LoVo (cell line): ENCODE data around the gene CEP89.
"Not testable (repeated sequence)": the region's sequence is repeated elsewhere in the genome, so short reads cannot be mapped to it uniquely, and the experiment has no call there.

ENCODE experiments used
- DNase-seq: peaks from one replicate; pipeline ENCODE4 v3.0.0-alpha.2; 2016; ENCODE audit warnings: low spot score

The CEP89 gene

DNA sequence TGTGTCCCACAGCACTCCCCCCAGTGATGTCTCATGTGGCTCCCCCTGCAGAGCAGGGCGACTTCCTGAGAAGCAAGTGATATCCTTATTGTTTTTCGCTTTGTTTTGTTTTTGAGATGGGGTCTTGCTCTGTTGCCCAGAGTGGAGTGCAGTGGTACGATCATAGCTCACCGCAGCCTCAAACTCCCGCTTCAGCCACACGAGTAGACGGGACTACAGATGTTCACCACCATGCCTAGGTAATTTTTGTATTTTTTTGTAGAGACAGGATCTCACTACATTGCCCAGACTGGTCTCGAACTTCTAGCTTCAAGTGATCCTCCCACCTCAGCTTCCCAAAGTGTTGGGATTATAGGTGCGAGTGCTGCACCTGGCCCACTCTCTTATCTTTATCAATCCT lies 5.0 kb downstream of the CEP89 start:
- DNase-seq: no peak

DNA sequence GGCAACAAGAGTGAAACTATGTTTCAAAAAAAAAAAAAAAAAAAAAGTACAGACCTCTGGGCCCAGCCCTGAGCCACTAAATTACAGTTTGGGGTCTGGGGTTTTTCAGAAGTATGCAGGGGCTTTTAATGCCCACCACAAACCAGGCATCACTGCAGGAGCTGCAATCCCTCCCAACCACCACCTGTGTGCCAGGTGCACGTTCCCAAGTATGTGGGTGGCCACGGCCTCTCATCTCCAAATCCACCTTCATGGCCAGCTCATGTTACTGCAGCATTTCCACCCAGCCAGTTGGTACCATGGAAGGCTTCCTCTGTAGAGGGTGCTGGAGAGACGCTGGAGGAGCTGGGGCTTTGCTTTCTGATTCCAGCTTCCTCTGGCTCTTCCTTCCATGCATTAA lies 26.5 kb downstream of the CEP89 start:
- DNase-seq: no peak

DNA sequence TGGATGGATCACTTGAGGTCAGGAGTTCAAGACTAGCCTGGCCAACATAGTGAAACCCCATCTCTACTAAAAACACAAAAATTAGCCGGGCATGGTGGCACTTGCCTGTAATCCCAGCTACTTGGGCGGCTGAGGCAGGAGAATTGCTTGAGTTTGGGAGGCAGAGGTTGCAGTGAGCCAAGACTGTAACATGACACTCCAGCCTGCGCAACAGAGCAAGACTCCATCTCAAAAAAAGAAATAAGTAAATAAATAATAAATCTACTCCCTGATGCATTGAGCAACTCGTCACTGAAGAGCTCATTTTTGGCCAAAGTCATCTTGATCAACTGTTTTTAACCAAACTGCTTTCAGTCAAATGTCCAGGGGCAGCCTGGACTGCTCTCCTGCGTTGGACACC lies 30.5 kb downstream of the CEP89 start:
- DNase-seq: not testable (repeated sequence)

DNA sequence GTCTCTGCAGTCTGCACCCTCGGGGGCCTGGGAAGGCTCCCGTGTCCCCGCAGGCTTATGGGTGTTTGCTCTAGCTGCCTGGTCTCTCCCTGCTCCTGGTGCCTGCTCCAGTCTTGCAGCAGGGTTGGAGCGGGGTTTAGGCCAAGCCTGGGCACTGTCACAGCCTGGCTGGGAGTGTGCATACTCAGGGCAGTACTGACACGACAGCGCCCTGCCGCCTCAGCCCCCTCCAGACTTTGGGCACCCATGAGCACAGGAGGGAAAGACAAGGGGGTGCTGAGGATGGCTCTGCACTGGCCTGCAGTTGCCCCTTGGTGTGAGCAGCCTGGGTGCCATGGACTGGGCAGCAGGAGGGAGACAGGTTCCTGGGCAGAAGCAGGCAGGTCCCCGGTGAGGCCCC lies 35.7 kb downstream of the CEP89 start:
- no peak for DNase-seq

DNA sequence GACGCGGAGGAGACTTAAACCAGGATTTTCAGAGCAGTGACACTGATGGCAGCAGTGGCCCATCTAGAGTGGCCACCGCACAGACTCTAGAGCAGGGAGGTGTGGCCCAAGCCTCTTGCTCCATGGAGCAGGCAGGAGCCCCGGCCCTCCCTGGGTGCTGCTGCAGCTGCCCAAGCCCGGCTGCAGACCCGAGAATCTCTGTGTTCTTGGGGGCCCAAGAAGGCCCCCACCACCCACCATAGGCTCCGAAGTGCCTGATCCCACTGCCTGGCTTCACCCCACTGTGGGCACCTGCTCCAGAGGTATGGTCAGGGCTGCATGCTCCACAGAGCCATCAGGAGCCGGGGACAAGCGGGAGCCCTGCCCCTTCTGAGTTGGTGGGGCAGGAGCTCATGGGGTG lies 36.1 kb downstream of the CEP89 start:
- DNase-seq: no peak

DNA sequence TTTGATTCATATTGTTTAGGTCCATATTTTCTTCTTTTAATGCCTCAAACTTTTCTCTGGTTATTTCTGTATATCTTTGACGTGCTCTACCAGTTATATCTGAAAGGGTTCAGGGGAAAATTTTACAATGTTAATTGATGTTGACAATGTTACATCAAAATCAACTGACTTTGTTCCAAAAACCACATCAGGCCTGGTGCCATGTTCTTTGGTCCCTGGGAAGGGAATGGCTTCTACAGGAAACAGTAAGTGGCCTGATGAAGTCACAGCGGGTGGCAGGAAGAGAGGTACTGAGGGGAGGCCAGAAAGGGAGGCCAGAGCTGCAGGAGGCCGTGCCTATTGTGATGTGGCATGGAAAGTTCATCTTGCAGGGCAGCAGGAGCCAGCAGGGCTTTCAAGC lies 38.2 kb downstream of the CEP89 start:
- no peak for DNase-seq

DNA sequence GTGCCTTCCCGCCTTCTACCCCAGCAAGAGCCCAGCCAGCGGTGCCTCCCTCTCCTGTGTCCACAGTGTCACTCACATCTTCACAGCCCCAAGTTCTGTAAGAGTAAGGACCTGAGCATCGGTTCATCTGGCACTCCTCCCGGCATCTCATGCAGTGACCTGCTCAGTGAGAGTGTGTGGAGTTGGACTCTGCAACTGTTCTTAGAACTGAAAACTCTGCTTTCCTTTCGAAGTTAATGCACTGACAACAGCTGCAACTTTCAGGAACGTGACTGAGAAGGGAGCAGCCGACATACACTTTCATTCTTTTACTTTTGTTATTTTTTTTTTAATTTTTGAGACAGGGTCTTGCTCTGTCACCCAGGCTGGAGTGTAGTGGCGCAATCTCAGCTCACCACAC lies 41.2 kb downstream of the CEP89 start:
- no peak for DNase-seq

DNA sequence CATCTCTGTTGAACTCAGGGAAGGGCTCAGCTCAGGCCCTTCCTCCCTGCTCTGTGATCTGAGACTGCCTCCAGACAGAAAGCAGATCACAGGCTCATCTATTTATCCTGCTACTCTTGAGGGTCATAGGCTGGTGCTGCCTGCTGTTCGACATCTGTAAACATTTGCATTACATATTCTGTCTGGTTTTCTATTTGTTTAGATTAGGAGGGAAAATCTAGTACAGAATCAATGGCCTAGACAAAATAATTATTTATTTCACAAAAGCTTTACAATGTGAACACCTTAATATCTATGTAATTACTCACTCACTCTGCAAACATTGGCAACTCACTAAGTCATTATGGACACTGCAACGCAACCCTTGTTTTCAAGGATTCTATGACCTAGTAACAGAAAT lies 43.0 kb downstream of the CEP89 start:
- no peak for DNase-seq

DNA sequence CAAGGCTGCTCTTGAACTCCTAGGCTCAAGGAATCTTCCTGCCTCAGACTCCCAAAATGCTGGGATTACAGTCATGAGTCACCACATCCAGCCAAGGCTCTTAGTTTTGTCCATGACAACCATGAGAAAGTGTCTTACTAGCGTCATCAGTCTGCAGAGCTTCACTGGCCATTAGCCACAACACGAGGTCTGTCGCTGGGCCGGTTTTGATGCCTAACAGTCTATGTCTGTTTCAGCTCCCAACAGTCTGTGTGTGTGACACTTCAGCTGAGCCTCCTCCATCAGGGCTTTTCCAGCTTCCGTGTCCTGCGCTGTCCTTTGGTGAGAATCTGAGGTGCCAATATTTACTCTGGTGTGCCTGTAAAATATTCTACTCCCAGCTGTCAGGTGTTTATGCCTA lies 47.6 kb downstream of the CEP89 start:
- no peak for DNase-seq

DNA sequence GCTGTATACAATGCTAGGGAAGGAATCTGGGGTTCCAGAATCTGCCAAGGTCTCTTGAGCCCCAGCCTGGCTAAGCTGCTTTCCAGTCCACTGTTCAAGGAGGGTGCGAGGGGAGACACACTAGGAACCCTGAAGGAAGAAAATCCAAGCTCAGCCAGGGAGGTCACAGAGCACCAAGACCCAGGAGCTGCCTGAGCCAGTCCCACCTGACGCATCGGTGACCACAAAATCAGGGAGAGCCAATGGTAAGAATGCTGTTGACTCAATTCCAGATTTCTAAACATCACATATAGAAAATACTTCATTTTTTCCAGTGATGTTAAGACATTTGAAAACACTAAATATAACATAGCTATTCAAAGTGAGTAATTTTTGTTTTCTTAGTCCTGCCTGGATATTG lies 50.1 kb downstream of the CEP89 start:
- DNase-seq: no peak

DNA sequence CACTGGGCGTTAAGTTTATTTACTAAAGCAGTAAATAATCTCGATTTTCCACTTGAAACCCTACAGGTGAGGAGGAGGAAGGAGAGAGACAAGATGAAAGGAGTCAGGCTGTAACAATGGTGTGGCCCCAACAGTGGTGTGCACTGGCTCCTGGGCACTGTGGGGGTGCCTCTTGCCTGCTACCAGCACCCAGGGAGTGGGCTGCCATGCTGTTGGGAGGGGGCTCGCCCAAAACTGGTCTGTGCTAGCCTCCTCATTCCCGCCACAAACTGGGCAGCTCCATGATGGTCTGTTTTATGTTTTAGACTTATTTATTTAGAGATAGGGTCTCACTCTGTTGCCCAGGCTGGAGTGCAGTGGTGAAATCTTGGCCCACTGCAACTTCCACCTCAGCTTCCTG lies 52.4 kb downstream of the CEP89 start:
- DNase-seq: no peak

DNA sequence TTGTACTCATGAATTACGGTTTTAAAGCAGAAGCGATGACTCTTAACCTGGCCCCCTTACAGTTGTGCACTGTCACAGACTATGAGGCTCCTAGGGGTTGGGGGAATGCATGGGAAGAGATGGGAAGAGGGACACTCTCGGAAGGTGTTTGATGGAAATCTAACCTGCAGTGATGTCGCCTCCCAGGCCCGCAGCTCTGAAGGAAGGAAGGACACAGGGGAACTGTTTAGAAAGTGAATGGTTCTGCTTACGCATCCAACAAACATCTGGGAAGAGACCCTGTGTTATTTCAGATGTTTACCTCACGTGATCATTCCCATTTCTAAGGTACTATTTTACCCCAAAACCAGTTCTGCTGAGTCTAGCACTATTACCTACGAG lies 54.2 kb downstream of the CEP89 start:
- DNase-seq: no peak

DNA sequence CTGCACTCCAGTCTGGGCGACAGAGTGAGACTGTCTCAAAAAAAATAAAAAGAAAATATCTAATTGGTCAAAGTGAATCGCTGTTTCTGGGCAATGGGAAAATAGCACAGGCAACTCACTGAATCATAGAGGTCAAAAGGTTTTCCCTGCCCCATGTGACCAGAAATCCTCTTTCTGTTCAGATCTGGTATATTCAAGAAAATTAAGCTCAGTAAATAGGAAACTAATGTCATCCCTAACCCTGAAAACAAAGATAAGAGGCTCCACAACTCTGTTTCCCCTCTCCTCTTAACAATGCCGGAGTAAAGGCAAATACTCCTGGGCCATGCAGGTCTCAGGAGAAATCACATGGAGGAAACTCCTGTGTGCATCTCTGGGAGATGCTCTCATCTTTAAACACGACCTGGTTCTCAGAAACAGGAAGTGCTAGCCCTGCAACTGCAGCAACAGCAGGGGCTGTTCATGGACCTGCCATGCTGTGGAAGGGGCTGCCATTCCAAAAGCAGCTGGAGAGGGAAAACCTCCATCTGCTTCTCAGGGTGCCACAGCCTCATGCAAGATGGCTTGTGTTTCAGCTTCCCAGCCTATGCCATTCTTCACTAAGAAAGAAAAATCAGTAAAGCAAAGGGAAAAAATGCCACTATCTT lies 54.7 kb downstream of the CEP89 start:
- no peak for DNase-seq

DNA sequence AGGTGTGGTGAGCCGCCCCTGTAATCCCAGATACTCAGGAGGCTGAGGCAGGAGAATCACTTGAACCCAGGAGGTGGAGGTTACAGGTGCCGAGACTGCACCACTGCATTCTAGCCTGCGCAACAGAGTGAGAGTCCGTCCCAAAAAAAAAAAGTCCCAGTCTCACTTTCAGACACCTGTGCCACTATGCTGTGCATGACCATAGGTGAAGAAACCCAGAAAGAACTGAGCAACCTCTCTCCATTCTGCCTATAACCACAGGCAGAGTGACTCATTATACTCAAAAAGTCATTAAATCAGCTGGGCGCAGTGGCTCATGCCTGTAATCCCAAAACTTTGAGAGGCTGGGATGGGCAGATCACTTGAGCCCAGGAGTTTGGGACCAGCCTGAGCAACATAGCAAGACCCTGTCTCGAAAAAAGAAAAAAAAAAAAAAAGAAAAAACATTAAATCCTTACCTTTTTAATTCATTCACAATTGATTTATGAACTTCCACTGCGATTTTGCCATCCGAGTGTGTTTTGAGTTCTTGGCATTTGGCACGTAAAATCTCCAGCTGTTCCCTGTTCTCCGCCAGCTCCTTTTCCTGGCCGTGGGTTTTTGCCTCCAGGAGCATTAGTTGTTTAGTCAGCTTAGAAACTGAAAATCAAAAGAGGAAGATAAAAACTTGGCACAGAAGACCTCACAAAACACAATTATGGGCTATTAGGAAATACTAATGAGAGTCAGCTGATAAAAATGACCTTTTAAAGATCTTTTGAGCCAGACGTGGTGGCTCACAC lies 56.7 kb downstream of the CEP89 start:
- DNase-seq: no peak

DNA sequence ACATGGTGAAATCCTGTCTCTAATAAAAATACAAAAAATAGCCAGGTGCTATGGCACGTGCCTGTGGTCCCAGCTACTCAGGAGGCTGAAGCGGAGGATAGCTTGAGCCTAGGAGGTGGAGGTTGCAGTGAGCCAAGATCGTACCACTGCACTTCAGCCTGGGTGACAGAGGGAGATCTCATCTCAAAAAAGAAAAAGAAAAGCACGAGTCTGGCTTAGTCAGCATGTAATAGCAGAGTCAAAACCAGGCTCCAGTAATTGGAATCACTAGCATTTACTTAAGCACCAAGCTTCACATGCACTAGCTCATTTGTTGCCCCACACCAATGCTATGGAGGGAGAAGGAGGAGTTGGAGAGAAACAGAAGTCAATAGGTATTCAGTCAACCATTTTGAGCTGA lies 60.3 kb downstream of the CEP89 start:
- DNase-seq: no peak

DNA sequence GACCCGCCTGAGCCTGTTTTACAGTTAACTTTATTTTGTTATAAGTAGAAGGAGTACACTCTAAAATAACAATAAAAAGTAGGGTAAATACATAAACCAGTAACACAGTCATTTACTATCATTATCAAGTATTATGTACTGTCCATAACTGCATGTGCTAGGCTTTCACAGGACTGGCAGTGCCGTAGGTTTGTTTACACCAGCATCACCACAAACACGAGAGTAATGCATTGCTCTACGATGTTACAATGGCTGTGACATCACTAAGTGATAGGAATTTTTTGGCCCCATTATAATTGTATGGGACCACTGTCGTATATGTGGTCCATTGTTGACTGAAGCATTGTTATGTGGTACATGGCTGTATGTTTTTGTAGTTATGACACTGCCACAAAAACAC lies 60.9 kb downstream of the CEP89 start:
- DNase-seq: no peak

DNA sequence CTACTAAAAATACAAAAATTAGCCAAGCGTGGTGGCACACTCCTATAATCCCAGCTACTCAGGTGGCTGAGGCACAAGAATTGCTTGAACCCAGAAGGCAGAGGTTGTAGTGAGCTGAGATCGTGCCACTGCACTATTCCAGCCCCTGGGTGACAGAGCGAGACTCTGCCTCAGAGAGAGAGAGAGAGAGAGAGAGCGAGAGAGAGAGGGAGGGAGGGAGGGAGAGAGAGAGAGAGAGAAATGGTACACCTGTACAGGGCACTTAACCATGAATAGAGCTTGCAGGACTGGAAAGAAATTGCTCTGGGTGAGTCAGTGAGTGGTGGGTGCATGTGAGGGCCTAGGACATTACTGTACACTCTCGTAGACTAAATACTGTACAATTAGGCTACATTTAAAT lies 61.7 kb downstream of the CEP89 start:
- DNase-seq: no peak

DNA sequence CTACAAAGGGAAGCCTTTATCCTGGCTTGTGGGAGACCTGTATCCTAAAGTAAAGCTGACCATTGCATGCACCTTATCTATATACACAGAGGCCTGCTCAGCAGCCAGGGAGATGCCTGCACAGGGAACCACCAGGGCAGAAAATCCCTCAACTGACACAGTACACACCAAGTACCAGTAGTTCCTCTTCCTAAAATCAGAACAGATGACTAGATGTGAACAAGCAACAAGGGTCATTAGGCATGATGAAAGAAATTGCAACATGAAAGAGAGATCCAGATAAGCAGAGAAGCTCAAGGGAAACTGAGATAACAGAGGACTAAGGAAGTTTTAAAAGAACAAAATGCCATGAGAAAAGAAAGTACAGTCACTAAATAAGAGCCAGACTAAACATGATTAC lies 62.5 kb downstream of the CEP89 start:
- no peak for DNase-seq

DNA sequence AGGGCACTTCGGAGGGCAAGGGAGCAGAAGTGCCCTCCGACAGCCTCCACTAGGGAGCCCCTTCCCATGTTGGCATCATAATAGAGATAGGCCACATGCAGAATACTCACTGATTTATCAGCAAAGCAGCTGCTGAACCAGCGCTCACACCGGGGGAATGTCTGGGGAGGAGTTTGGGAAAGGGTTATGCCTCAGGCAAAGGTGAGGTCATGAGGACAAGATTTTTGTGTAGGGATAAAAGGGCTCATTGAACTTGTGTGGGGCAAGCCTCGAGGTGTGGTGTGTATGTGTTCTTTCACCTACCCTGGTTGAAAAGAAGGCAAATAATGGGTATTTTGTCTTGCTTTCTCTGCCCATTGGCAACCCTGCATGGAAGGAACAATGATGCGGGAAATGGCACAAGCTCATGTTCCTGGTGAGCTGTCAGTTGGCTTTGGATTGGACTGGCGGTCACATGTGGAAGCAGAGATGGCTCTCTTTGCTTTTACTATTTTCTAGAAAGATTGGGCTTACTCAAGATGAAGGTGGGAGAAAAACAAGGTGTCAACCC lies 63.0 kb downstream of the CEP89 start:
- no peak for DNase-seq

DNA sequence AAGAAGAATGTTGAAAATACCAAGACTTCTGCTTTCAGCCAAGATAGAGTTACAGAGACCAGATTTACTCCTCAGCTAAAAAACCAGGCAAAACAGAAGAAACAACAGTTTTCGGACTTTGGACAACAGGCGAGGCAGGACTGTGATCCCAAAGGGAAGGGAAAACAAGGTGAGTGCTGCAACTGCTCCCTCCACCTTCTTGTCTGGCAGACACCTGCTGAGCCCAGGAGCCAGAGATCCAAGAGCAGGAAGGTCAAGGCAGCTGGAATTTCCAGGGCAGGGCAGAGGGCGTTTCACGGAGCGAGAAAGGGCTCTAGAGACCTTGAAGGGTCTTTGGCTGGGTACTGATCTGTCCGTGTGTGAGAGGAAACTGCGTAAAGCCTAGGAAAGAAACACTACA lies 69.3 kb downstream of the CEP89 start:
- DNase-seq: peak; percentile 45

DNA sequence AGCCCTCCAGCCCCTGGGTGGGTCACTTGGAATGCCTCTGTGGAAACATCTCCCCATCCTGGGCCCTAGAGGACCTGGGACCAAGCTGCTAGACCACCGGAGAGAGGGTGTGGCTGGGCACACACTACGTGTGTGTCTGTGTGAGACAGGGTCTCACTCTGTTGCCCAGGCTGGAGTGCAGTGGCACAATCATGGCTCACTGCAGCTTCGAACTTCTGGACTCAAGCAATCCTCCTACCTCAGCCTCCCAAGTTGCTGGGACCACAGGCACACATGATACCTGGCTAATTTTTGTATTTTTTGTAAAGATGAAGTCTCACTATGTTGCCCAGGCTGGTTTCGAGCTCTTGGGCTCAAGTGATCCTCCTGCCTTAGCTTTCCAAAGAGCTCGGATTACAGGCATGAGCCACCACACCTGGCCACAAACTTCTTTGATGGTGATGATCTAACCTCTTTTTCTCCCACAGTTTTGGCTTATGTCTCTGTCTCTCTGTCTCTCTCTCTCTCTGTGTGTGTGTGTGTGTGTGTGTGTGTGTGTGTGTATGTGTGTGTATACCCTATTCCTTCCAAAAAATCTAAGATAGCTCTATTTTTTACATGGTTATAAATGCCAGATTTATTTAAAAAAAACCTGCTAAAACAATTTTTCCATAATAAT lies 70.1 kb downstream of the CEP89 start:
- DNase-seq: no peak

DNA sequence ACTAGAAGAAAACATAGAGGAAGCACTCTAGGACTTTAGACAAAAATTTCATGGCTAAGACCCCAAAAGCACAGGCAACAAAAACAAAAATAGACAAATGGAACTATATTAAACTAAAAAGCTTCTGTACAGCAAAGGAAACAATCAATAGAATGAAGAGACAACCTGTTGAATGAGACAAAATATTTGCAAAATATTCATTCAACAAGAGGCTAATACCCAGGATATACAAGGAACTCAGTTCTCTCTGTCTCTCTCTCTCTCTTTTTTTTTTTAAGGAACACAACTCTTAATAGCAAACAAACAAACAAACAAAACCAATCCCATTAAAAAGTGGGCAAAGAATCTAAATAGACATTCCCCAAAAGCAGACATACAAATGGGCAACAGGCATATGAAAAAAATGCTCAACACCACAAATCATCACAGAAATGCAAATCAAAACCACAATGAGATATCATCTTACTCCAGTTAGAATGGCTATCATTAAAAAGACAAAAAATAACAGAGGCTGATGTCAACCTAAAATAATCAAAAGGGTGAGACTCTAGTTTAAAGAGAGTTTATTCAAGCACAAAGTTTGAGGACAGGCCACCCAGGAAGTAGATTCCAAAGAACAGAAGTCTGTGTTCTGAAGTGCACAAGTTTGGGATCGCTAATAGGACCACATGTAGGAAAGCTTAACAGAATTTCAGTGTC lies 75.1 kb downstream of the CEP89 start:
- DNase-seq: no peak

DNA sequence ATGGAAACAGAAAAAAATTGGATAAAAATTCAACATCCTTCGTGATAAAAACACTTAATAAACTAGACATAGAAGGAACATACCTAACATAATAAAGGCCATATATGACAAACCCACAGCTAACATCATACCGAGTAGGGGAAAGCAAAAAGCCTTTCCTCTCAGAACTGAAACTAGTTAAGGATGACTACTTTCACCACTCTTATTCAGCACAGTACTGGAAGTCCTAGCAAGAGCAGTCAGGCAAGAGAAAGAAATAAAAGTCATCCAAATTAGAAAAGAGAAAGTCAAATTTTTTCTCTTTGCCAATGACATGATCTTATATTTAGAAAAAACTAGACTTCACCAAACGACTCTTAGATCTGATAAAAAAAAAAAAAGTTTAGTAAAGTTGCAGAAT lies 76.4 kb downstream of the CEP89 start:
- no peak for DNase-seq
